ENCODE measurements around the gene QPRT. TPM values are rescaled to one million over a fixed set of nuclear protein-coding genes. Genes with fewer than 3 reads are reported as not detected.
"Not testable (repeated sequence)": the region's sequence is repeated elsewhere in the genome, so short reads cannot be mapped to it uniquely, and the experiment has no call there.

Gene QPRT
- total RNA-seq, 1 donor from 2014 or later = 0.13 TPM

GRCh38 chr16:29662729-29663015, 16.3 kb upstream of the QPRT start:
- DNase-seq (ENCODE audit: low read depth, low spot score) = no peak

GRCh38 chr16:29663016-29663806, 15.8 kb upstream of the QPRT start, which contains the start of gene SPN:
Gene SPN, plus strand, starts transcription at chr16:29663247. Its CDS starts 482 bp downstream, at chr16:29663729.
- no peak for DNase-seq (ENCODE audit: low read depth, low spot score)

GRCh38 chr16:29663807-29664090, 15.2 kb upstream of the QPRT start:
- DNase-seq (ENCODE audit: low read depth, low spot score) = no peak

- DNase-seq (ENCODE audit: low read depth, low spot score) = no peak
Observed at GRCh38 chr16:29664091-29664921, 14.7 kb upstream of the QPRT start.

- no peak for DNase-seq (ENCODE audit: low read depth, low spot score)
Observed at GRCh38 chr16:29665294-29666077, 13.5 kb upstream of the QPRT start.

GRCh38 chr16:29667322-29667610, 11.7 kb upstream of the QPRT start:
- not testable (repeated sequence) for DNase-seq (ENCODE audit: low read depth, low spot score)

GRCh38 chr16:29667755-29668154, 11.2 kb upstream of the QPRT start:
- DNase-seq (ENCODE audit: low read depth, low spot score) = no peak

GRCh38 chr16:29668267-29668666, 10.7 kb upstream of the QPRT start:
- DNase-seq (ENCODE audit: low read depth, low spot score) = no peak

- DNase-seq (ENCODE audit: low read depth, low spot score) = no peak
Observed at GRCh38 chr16:29673501-29673900, 5.5 kb upstream of the QPRT start.

GRCh38 chr16:29674188-29674587, 4.8 kb upstream of the QPRT start:
- DNase-seq (ENCODE audit: low read depth, low spot score) = no peak

- no peak for DNase-seq (ENCODE audit: low read depth, low spot score)
Observed at GRCh38 chr16:29675811-29676643, 3.0 kb upstream of the QPRT start.

- DNase-seq (ENCODE audit: low read depth, low spot score) = no peak
Observed at GRCh38 chr16:29676989-29677785, 1.8 kb upstream of the QPRT start.

GRCh38 chr16:29680180-29680598, 1.2 kb downstream of the QPRT start:
- DNase-seq (ENCODE audit: low read depth, low spot score) = no peak

- no peak for DNase-seq (ENCODE audit: low read depth, low spot score)
Observed at GRCh38 chr16:29683543-29684090, 4.6 kb downstream of the QPRT start.

GRCh38 chr16:29684679-29685078, 5.7 kb downstream of the QPRT start:
- DNase-seq (ENCODE audit: low read depth, low spot score) = no peak

- DNase-seq (ENCODE audit: low read depth, low spot score) = no peak
Observed at GRCh38 chr16:29686740-29687332, 7.9 kb downstream of the QPRT start.

GRCh38 chr16:29687755-29688154, 8.8 kb downstream of the QPRT start:
- DNase-seq (ENCODE audit: low read depth, low spot score) = no peak

GRCh38 chr16:29688172-29688571, 9.2 kb downstream of the QPRT start:
- no peak for DNase-seq (ENCODE audit: low read depth, low spot score)

GRCh38 chr16:29689490-29690351, 10.7 kb downstream of the QPRT start:
- DNase-seq (ENCODE audit: low read depth, low spot score) = not testable (repeated sequence)
